GM23338 (cell line): ENCODE results near the gene PRELID2. TPM values are rescaled to one million over a fixed set of nuclear protein-coding genes. Genes with fewer than 3 reads are reported as not detected.

Experiments used
- ATAC-seq: fragments of 200-7000 bp; cut with Tn5 transposase; 3 replicates; pipeline ENCODE4 v1.9.1; 2020
- DNase-seq: peaks from one replicate; pipeline ENCODE4 v3.0.0-alpha.2; 2015; ENCODE audit warnings: low spot score
- H2AFZ ChIP-seq: fragments of 200-600 bp; sonication (generic); 2 replicates; pipeline ENCODE4 v1.8.0; 2016; ENCODE audit warnings: antibody characterized with exemption, mild to moderate bottlenecking, moderate library complexity
- H3F3A ChIP-seq: fragments of 200-600 bp; sonication (generic); replicated peaks from 2 replicates; pipeline ENCODE4 v1.8.0; 2017; ENCODE audit warnings: antibody characterized with exemption, mixed run types, low read depth
- H3K27ac ChIP-seq: fragments of 200-600 bp; sonication (generic); 2 replicates; pipeline ENCODE4 v1.6.1; 2016; ENCODE audit warnings: low read depth
- H3K27me3 ChIP-seq: fragments of 200-600 bp; sonication (generic); 2 replicates; pipeline ENCODE4 v1.8.0; 2016; ENCODE audit warnings: mild to moderate bottlenecking, mixed run types, moderate library complexity; ENCODE audit not compliant: insufficient read depth
- H3K36me3 ChIP-seq: fragments of 200-600 bp; sonication (generic); 2 replicates; pipeline ENCODE4 v1.8.0; 2016; ENCODE audit warnings: mild to moderate bottlenecking; ENCODE audit not compliant: insufficient read depth
- H3K4me1 ChIP-seq: fragments of 200-600 bp; sonication (generic); 2 replicates; pipeline ENCODE4 v1.8.0; 2016; ENCODE audit warnings: mild to moderate bottlenecking, moderate library complexity; ENCODE audit not compliant: insufficient read depth
- H3K4me2 ChIP-seq: fragments of 200-600 bp; sonication (generic); 2 replicates; pipeline ENCODE4 v1.7.1; 2017; ENCODE audit warnings: mixed run types
- H3K4me3 ChIP-seq: fragments of 200-600 bp; sonication (generic); 2 replicates; pipeline ENCODE4 v1.6.1; 2016; ENCODE audit warnings: mixed run types
- H3K79me2 ChIP-seq: fragments of 200-600 bp; sonication (generic); replicated peaks from 2 replicates; pipeline ENCODE4 v1.8.0; 2017; ENCODE audit warnings: mild to moderate bottlenecking; ENCODE audit not compliant: insufficient read depth
- H3K9me2 ChIP-seq: fragments of 200-600 bp; sonication (generic); 2 replicates; pipeline ENCODE4 v1.8.0; 2017; ENCODE audit not compliant: insufficient read depth
- H4K20me1 ChIP-seq: fragments of 200-600 bp; sonication (generic); replicated peaks from 2 replicates; pipeline ENCODE4 v1.8.0; 2017; ENCODE audit warnings: mild to moderate bottlenecking; ENCODE audit not compliant: insufficient read depth
- H3K27ac Mint-ChIP-seq: 2 replicates; pipeline ENCODE4 v1.8.0; 2020; ENCODE audit warnings: inconsistent platforms, mild to moderate bottlenecking, moderate library complexity, mixed read lengths
- H3K27me3 Mint-ChIP-seq: 3 replicates; pipeline ENCODE4 v1.8.0; 2022; ENCODE audit warnings: low read depth, mild to moderate bottlenecking, moderate library complexity, mixed read lengths, inconsistent platforms; ENCODE audit not compliant: insufficient read depth, poor library complexity
- H3K36me3 Mint-ChIP-seq: 3 replicates; pipeline ENCODE4 v1.8.0; 2021; ENCODE audit warnings: low read depth, mild to moderate bottlenecking, inconsistent platforms, moderate library complexity, mixed read lengths
- H3K4me1 Mint-ChIP-seq: 3 replicates; pipeline ENCODE4 v1.8.0; 2020; ENCODE audit warnings: mild to moderate bottlenecking, inconsistent platforms, mixed read lengths
- H3K4me3 Mint-ChIP-seq: 3 replicates; pipeline ENCODE4 v1.8.0; 2021; ENCODE audit warnings: moderate library complexity, mild to moderate bottlenecking, inconsistent platforms, mixed read lengths
- H3K9me3 Mint-ChIP-seq: 3 replicates; pipeline ENCODE4 v1.8.0; 2020; ENCODE audit warnings: moderate library complexity, mild to moderate bottlenecking, inconsistent platforms, mixed read lengths
- CTCF ChIP-seq, 2 experiments: fragments of 200-600 bp in 1 of 2; sonication (generic) in 1 of 2; conservative IDR thresholded peaks; 2 replicates each; pipeline versions ENCODE4 v1.5.1 to v1.6.1; 2016 to 2017; ENCODE audit warnings: antibody characterized with exemption in 2 of 2, low read depth in 2 of 2, mild to moderate bottlenecking in 2 of 2, moderate library complexity in 1 of 2
- ETS1 ChIP-seq: IDR thresholded peaks from 2 replicates; pipeline ENCODE4 v1.6.1; 2016; ENCODE audit warnings: antibody characterized with exemption
- EZH2phosphoT487 ChIP-seq: fragments of 200-600 bp; sonication (generic); IDR thresholded peaks from one replicate; pipeline ENCODE4 v1.8.1; 2018; ENCODE audit warnings: antibody characterized with exemption; ENCODE audit not compliant: unreplicated experiment
- JUNB ChIP-seq: IDR thresholded peaks from one replicate; pipeline ENCODE4 v1.6.1; 2016; ENCODE audit warnings: antibody characterized with exemption; ENCODE audit not compliant: unreplicated experiment
- NANOG ChIP-seq: IDR thresholded peaks from 2 replicates; pipeline ENCODE4 v1.6.1; 2016; ENCODE audit warnings: antibody characterized with exemption, borderline replicate concordance
- POLR2AphosphoS5 ChIP-seq: IDR thresholded peaks from 2 replicates; pipeline ENCODE4 v1.6.1; 2016; ENCODE audit warnings: antibody characterized with exemption, low read depth
- STAT1 ChIP-seq: IDR thresholded peaks from one replicate; pipeline ENCODE4 v1.6.1; 2016; ENCODE audit warnings: antibody characterized with exemption; ENCODE audit not compliant: unreplicated experiment
- ZNF331 ChIP-seq: fragments of 250-450 bp; sonication (Bioruptor Pico); IDR thresholded peaks from 2 replicates; pipeline ENCODE4 v1.5.0; 2020; ENCODE audit warnings: low read depth, mild to moderate bottlenecking, moderate library complexity
- polyA plus RNA-seq: library from polyadenylated mRNA; unstranded; fragments of >200 nt; fragmentation: Nextera tagmentation; extraction: Ambion mirVana; gene quantifications from 2 replicates; pipeline ENCODE4 v1.2.1, GENCODE V29; 2016
- total RNA-seq: library from RNA; depleted of rRNA; stranded (reverse); fragments of >200 nt; shearing (Covaris generic); gene quantifications from 2 replicates; pipeline ENCODE4 v1.2.3, GENCODE V29; 2014
- TF ChIP-seq, protein P1 (sequence below): IDR thresholded peaks from one replicate; pipeline ENCODE4 v1.6.1; 2018; ENCODE audit warnings: antibody characterized with exemption; ENCODE audit not compliant: unreplicated experiment

The PRELID2 gene
- total and polyA plus RNA-seq, 2 experiments from 2014 or later = 9.3 to 9.8 TPM

DNA sequence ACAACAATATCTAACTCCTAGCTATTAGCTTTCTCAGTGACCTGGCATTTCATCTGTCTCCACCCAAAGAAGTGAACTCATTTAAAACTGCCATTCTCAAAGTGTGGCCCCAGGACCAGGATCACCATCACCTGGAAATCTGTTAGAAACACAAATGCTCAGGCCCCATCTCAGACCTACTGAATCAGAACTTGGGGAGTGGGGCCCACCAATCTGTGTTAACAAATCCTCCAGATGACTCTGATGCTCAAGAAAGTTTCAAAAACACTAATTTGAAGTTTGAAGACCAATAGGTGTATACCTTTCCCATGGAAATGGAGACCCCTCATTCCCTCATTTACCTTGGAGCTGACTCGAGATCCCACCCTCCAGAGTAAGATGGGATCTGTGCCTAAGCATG is 72.3 kb downstream of the PRELID2 start:
- H2AFZ ChIP-seq = no peak overlapping the region

More for the DNA sequence above, 72.3 kb downstream of the PRELID2 start:
- no peaks in the 10 kb centered on the region for H3F3A ChIP-seq
- Mint-ChIP-seq H3K27ac (no peak overlapping the region), H3K9me3 (peaks cover 8% of the 10 kb centered on the region; the same call in 2 of the 3 replicates), H3K4me1 (no peaks in the 10 kb centered on the region), H3K27me3 (no peaks in the 10 kb centered on the region), H3K36me3 (peaks cover 6% of the 10 kb centered on the region), H3K4me3 (no peak overlapping the region)
- DNase-seq (no peak), ATAC-seq (no peak)
- no peaks in the 10 kb centered on the region for H3K36me3 ChIP-seq
- TF ChIP-seq EZH2phosphoT487 (no peak), ETS1 (no peak), JUNB (no peak), ZNF331 (CRISPR knock-in tag) (no peak), STAT1 (no peak), POLR2AphosphoS5 (no peak), NANOG (no peak), CTCF (conservative IDR thresholded peaks at IDR 0.05; ENCODE audit: low read depth in 2 of 2) (no peak)
- TF ChIP-seq, protein P1, sequence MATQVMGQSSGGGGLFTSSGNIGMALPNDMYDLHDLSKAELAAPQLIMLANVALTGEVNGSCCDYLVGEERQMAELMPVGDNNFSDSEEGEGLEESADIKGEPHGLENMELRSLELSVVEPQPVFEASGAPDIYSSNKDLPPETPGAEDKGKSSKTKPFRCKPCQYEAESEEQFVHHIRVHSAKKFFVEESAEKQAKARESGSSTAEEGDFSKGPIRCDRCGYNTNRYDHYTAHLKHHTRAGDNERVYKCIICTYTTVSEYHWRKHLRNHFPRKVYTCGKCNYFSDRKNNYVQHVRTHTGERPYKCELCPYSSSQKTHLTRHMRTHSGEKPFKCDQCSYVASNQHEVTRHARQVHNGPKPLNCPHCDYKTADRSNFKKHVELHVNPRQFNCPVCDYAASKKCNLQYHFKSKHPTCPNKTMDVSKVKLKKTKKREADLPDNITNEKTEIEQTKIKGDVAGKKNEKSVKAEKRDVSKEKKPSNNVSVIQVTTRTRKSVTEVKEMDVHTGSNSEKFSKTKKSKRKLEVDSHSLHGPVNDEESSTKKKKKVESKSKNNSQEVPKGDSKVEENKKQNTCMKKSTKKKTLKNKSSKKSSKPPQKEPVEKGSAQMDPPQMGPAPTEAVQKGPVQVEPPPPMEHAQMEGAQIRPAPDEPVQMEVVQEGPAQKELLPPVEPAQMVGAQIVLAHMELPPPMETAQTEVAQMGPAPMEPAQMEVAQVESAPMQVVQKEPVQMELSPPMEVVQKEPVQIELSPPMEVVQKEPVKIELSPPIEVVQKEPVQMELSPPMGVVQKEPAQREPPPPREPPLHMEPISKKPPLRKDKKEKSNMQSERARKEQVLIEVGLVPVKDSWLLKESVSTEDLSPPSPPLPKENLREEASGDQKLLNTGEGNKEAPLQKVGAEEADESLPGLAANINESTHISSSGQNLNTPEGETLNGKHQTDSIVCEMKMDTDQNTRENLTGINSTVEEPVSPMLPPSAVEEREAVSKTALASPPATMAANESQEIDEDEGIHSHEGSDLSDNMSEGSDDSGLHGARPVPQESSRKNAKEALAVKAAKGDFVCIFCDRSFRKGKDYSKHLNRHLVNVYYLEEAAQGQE = no peak
- H3K27me3 ChIP-seq = no peaks in the 10 kb centered on the region
- no peak overlapping the region for H3K4me2 ChIP-seq
- no peaks in the 10 kb centered on the region for H3K9me2 ChIP-seq
- no peaks in the 10 kb centered on the region for H3K4me1 ChIP-seq
- no peak overlapping the region for H3K27ac ChIP-seq
- no peaks in the 10 kb centered on the region for H4K20me1 ChIP-seq
- H3K79me2 ChIP-seq = no peaks in the 10 kb centered on the region
- H3K4me3 ChIP-seq = no peak overlapping the region
